ENCODE data around the gene TSPAN10. TPM values are rescaled to one million over a fixed set of nuclear protein-coding genes. Genes with fewer than 3 reads are reported as not detected.

TSPAN10 gene
- total and polyA plus RNA-seq, 2 of the 13 experiments (the other 11 are each of a cell fraction or from before 2014, with no cell fraction given), result 0.54 to 0.75 TPM

GRCh38 chr17:81608605-81609004 is 28.4 kb upstream of the TSPAN10 start:
- FAIRE-seq, result no peak
- H3K27ac ChIP-seq (ENCODE audit: extremely low read length, insufficient read depth, low read length), result no peak overlapping the region
- WGBS (ENCODE audit: low lambda C conversion rate), result 96% methylated on average over 13 of the region's 13 CpGs
- ChIA-PET CTCF (ENCODE audit: low intra/inter-chr PET ratio, low total read pairs) (no interaction called here), POLR2A (no interaction called here)
- H3K36me3 ChIP-seq (replicated peaks in 1 of 2; ENCODE audit: control insufficient read depth in 1 of 2, insufficient read depth in 2 of 2, low read length in 2 of 2), result peaks cover 46 to 79% of the 10 kb centered on the region in 2 experiments
- no TSS peak for BruUV-seq (replicated peaks)
- intact Hi-C loops (cut with micrococcal nuclease; ENCODE audit: unreplicated experiment) (no loop called here), in situ Hi-C loops (cut with HindIII; ENCODE audit: extremely low pct_ligation_motif_present, low pct_unique_long_range_greater_than_20kb) (no loop called here)
- peaks cover 5% of the 10 kb centered on the region for H4K20me1 ChIP-seq (ENCODE audit: insufficient read depth, low read length)
- H3K4me2 ChIP-seq (ENCODE audit: low read depth, low read length), result no peak overlapping the region
- no peak overlapping the region for H2AFZ ChIP-seq (ENCODE audit: low read length)
- H3K9me3 ChIP-seq (ENCODE audit: low read length), result no peaks in the 10 kb centered on the region
- peaks cover 10% of the 10 kb centered on the region for H3K79me2 ChIP-seq (ENCODE audit: insufficient read depth, low read length)
- no peak for ATAC-seq
- no peaks in the 10 kb centered on the region for H3K27me3 ChIP-seq (ENCODE audit: control insufficient read depth in 1 of 2, insufficient read depth in 2 of 2, low read length in 2 of 2)
- H3K4me1 ChIP-seq (ENCODE audit: insufficient read depth, low read length), result no peaks in the 10 kb centered on the region
- H3K9ac ChIP-seq (ENCODE audit: insufficient read depth, low read depth, low read length), result no peak overlapping the region
- no peak for TF ChIP-seq PCBP2 (optimal IDR thresholded peaks at IDR 0.05; ENCODE audit: low read depth, low read length, poor library complexity, severe bottlenecking)
- no peak for TF ChIP-seq ZNF850 (CRISPR knock-in tag; conservative IDR thresholded peaks at IDR 0.05)
- TF ChIP-seq ERF (CRISPR knock-in tag; IDR thresholded peaks at IDR 0.05), result no peak
- TF ChIP-seq PRDM4 (CRISPR knock-in tag; IDR thresholded peaks at IDR 0.05; ENCODE audit: borderline replicate concordance), result no peak
- TF ChIP-seq NCOA1 (CRISPR knock-in tag; IDR thresholded peaks at IDR 0.05), result no peak
- TF ChIP-seq IKZF1 (IDR thresholded peaks at IDR 0.05), result no peak
- no peak for TF ChIP-seq ZFP36L1 (CRISPR knock-in tag; IDR thresholded peaks at IDR 0.05)
- TF ChIP-seq ZNF224 (CRISPR knock-in tag; IDR thresholded peaks at IDR 0.05), result no peak
- no peak for TF ChIP-seq ZNF747 (CRISPR knock-in tag; IDR thresholded peaks at IDR 0.05; ENCODE audit: borderline replicate concordance)
- no peak for TF ChIP-seq TRIM22 (IDR thresholded peaks at IDR 0.05)
- TF ChIP-seq ZNF432 (CRISPR knock-in tag; IDR thresholded peaks at IDR 0.05; ENCODE audit: borderline replicate concordance), result no peak
- no peak for TF ChIP-seq RNF219 (CRISPR knock-in tag; IDR thresholded peaks at IDR 0.05)
- TF ChIP-seq MAFG (CRISPR knock-in tag; IDR thresholded peaks at IDR 0.05), result no peak
- no peak for DNase-seq (ENCODE audit: low spot score)
- H3K4me3 ChIP-seq (replicated peaks in 1 of 3; ENCODE audit: insufficient read depth in 1 of 3, low read depth in 2 of 3, low read length in 3 of 3), result no peak overlapping the region

Measured in HepG2 (cell line).